ENCODE data around the gene GSAP. TPM values are rescaled to one million over a fixed set of nuclear protein-coding genes. Genes with fewer than 3 reads are reported as not detected.
"Not testable (repeated sequence)": the region's sequence is repeated elsewhere in the genome, so short reads cannot be mapped to it uniquely, and the experiment has no call there.

The GSAP gene
- total RNA-seq, 4 donors from 2014 or later = 43.1 to 65.2 (median 52.4) TPM

DNA sequence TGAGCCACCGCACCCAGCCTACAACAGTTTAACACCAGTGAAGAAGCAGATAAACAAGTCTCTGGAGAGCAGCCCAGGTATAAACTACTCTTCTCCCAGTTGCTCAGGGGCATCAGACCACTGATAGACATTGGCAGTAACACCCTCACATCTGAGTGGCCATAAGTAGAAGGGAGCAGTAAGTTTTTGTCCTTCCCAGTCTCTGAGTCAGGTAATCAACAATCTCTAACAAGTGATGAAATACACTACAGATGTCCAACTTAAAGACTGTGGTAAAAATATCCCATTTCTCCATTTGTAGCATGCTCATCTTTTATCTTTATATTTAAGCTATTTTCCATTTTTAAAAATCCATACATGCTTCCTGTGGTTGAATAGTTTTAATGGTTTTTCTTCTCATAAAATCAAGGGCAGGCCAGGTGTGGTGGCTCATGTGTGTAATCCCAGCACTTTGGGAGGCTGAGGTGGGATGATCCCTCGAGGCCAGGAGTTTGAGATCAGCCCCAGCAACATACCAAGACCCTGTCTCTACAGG is 78.6 kb downstream of the GSAP start:
- intact Hi-C loops (cut with DNase I) = loop anchor here (10.0 kb wide), 1 partner anchor 93 kb away; no protein-coding TSS in a partner anchor
- Histone ChIP-seq H3K9me3 (no peaks in the 10 kb centered on the region), H3K4me3 (replicated peaks in 1 of 3) (no peak overlapping the region), H3K27me3 (no peaks in the 10 kb centered on the region), H3K27ac (peak overlapping the region in 2 of 3 donors; percentile 1 to 45), H3K4me1 (peaks cover 0 to 7% of the 10 kb centered on the region in 2 donors), H3K36me3 (no peaks in the 10 kb centered on the region)
- no peak for DNase-seq
- no peak for TF ChIP-seq POLR2A (IDR thresholded peaks at IDR 0.05)
- TF ChIP-seq, protein P1, sequence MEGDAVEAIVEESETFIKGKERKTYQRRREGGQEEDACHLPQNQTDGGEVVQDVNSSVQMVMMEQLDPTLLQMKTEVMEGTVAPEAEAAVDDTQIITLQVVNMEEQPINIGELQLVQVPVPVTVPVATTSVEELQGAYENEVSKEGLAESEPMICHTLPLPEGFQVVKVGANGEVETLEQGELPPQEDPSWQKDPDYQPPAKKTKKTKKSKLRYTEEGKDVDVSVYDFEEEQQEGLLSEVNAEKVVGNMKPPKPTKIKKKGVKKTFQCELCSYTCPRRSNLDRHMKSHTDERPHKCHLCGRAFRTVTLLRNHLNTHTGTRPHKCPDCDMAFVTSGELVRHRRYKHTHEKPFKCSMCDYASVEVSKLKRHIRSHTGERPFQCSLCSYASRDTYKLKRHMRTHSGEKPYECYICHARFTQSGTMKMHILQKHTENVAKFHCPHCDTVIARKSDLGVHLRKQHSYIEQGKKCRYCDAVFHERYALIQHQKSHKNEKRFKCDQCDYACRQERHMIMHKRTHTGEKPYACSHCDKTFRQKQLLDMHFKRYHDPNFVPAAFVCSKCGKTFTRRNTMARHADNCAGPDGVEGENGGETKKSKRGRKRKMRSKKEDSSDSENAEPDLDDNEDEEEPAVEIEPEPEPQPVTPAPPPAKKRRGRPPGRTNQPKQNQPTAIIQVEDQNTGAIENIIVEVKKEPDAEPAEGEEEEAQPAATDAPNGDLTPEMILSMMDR (IDR thresholded peaks at IDR 0.05) = no peak
- WGBS, 2 donors = 90 to 93% methylated on average over 2 of the region's 2 CpGs

DNA sequence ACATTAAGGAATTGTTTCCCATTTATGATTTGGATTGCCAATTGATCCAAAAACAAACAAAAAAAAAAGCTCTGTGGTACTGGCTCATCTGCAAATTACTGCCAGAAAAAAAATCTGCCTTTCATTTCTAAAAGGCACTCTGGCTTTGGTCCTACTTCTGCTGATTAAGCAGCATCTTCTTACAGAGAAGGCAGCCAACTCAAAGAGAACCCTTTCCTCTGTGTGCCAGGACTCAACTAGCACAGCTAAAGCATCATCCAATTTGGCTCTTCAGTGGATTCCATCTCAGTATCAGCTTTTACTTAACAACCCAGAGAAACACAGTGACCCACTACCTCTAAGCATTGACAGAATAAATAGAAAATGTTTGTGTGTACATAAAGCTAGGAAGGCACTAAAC is 80.6 kb downstream of the GSAP start:
- intact Hi-C loops (cut with DNase I) = loop anchor here (10.0 kb wide), 1 partner anchor 91 kb away; no protein-coding TSS in a partner anchor

DNA sequence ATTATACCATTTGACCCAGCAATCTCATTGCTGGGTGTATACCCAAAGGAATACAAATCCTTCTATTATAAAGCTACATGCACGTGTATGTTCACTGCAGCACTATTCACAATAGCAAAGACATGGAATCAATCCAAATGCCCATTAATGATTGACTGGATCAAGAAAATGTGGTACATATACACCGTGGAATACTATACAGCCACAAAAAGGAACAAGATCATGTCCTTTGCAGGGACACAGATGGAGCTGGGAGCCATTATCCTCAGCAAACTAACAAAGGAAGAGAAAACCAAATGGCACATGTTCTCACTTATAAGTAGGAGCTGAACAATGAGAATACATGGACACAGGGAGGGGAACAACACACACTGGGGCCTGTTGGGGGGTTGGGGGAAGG is 82.1 kb downstream of the GSAP start:
- H3K27me3 ChIP-seq; H3K4me3 ChIP-seq (replicated peaks in 1 of 3): not testable (repeated sequence)
- intact Hi-C loops (cut with DNase I) = loop anchor here (5.0 to 10.0 kb wide), 2 partner anchors 89 to 207 kb away; no protein-coding TSS in a partner anchor

More for the DNA sequence above, 80.6 kb downstream of the GSAP start:
- no peaks in the 10 kb centered on the region for H3K27me3 ChIP-seq
- no peak for TF ChIP-seq POLR2A (IDR thresholded peaks at IDR 0.05)
- TF ChIP-seq, protein P1 (IDR thresholded peaks at IDR 0.05) = no peak
- H3K4me3 ChIP-seq (replicated peaks in 1 of 3) = no peak overlapping the region
- no peak for DNase-seq
- H3K27ac ChIP-seq = no peak overlapping the region
- H3K4me1 ChIP-seq = peaks cover 11 to 22% of the 10 kb centered on the region in 2 donors
- no peaks in the 10 kb centered on the region for H3K36me3 ChIP-seq
- H3K9me3 ChIP-seq = no peaks in the 10 kb centered on the region

DNA sequence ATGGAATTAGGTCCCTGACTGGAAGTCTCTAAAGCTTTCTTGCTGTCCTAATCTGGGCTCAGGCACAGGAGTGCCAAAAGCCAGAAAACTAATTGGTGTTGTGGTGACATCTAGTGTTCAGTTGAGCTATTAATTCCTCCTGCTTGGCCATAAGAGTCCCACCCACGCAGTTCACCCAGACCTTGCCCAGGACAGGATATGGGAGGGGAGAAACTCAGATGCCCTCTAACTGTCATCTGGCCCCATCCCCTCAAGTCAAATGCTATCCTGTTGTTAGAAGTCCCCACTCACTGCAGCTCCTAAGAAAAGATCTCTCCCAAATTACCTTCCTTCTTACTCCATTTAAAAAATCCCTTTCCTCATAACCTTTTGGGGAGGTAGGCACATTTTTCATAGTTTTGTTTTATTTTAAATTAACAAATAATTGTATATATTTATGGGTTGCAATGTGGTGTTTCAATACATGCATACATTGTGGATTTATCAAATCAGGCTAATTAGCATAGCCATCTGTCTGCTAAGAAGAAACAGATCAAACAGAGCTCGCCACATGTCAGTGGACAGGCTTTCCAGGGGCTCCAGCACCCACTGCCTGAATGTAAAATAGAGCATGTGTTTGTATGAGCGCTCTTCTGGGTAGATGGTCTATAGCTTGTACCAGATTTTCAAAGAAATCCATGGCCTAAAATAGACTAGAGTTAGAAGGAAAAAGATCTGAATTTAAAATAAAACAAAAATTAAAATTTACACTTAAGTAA is 84.0 kb downstream of the GSAP start:
- peak; percentile 74 to 80 for DNase-seq
- TF ChIP-seq, protein P1 (IDR thresholded peaks at IDR 0.05) = peak in 5 of 6 experiments; percentile 57 to 97 (median 86)
- TF ChIP-seq POLR2A (IDR thresholded peaks at IDR 0.05) = peak in 1 of 2 donors; percentile 16
- 59 to 61% methylated on average over 3 of the region's 3 CpGs for WGBS, 2 donors
- Histone ChIP-seq H3K27me3 (no peaks in the 10 kb centered on the region), H3K9me3 (no peaks in the 10 kb centered on the region), H3K27ac (peak overlapping the region in 2 of 3 donors; percentile 13 to 95), H3K36me3 (no peaks in the 10 kb centered on the region), H3K4me1 (peaks cover 46 to 49% of the 10 kb centered on the region in 2 donors), H3K4me3 (replicated peaks in 1 of 3) (no peak overlapping the region)
- intact Hi-C loops (cut with DNase I) = loop anchor here (5.0 to 10.0 kb wide), 2 partner anchors 87 to 205 kb away; no protein-coding TSS in a partner anchor

More for the DNA sequence above, 82.1 kb downstream of the GSAP start:
- H3K4me1 ChIP-seq = peaks cover 27 to 32% of the 10 kb centered on the region in 2 donors
- not testable (repeated sequence) for H3K9me3 ChIP-seq, DNase-seq, H3K27ac ChIP-seq, H3K36me3 ChIP-seq
- WGBS, 2 donors = 94 to 98% methylated on average over 2 of the region's 2 CpGs

DNA sequence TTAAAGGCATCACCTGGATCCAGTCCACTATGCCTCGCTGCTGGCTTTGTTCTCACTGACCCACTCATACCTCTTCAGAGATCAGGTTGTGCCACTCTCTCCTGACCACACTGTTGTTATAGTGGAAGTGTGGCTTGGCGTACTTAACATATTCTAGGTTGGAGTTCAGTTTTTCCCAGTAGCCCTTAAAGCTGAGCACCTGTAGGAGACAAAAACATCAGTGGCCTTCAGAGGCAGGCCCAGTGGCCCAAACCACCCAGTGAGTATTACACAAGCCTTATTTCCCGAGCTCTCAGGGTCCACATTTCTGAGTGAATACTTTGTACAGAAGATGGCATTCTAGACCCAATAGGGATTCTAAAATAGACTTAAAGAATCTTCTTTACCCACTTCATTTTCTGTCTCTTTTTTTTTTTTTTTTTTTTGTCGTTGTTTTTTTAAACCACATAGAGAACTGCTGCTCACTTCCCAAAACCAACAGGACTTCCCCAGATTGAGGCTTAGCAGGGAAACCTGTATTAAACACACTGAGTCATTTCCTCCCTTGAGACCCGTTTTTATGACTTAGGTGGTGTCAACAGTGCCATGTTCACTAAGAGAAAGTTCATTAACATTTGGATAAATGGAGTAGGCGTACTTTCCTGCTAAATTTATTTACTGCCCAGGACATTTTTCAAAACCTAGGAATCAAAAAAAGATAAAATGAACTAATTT is 85.8 kb downstream of the GSAP start:
- Histone ChIP-seq H3K36me3 (no peaks in the 10 kb centered on the region), H3K4me3 (replicated peaks in 1 of 3) (no peak overlapping the region), H3K9me3 (no peaks in the 10 kb centered on the region), H3K27me3 (no peaks in the 10 kb centered on the region), H3K27ac (peak overlapping the region; percentile 89 to 96 (median 95)), H3K4me1 (peaks cover 59 to 63% of the 10 kb centered on the region in 2 donors)
- intact Hi-C loops (cut with DNase I) = loop anchor here (5.0 to 10.0 kb wide), 2 partner anchors 86 to 203 kb away; no protein-coding TSS in a partner anchor
- DNase-seq = peak; percentile 86
- TF ChIP-seq, protein P1 (IDR thresholded peaks at IDR 0.05) = no peak
- peak in 1 of 2 donors; percentile 62 for TF ChIP-seq POLR2A (IDR thresholded peaks at IDR 0.05)
- 37 to 42% methylated on average over 6 of the region's 6 CpGs for WGBS, 2 donors

All from thyroid gland (tissue), 4 donors.